IPS-15b (cell line): ENCODE results near the gene KIFAP3.

ENCODE experiments used
- H3K27me3 ChIP-seq: one replicate; pipeline ENCODE4 v1.6.1; 2013; ENCODE audit warnings: low read length; ENCODE audit not compliant: control insufficient read depth, insufficient read depth
- H3K36me3 ChIP-seq: one replicate; pipeline ENCODE4 v1.6.1; 2013; ENCODE audit warnings: low read length; ENCODE audit not compliant: control insufficient read depth, insufficient read depth
- H3K4me1 ChIP-seq: one replicate; pipeline ENCODE4 v1.6.1; 2013; ENCODE audit warnings: mild to moderate bottlenecking, low read length; ENCODE audit not compliant: control insufficient read depth, insufficient read depth
- H3K4me3 ChIP-seq: one replicate; pipeline ENCODE4 v1.5.1; 2013; ENCODE audit warnings: low read depth, low read length
- H3K9ac ChIP-seq: one replicate; pipeline ENCODE4 v1.6.1; 2013; ENCODE audit warnings: low read depth, mild to moderate bottlenecking, low read length
- H3K9me3 ChIP-seq: one replicate; pipeline ENCODE4 v1.6.1; 2013; ENCODE audit warnings: mild to moderate bottlenecking, low read length; ENCODE audit not compliant: control insufficient read depth, insufficient read depth

KIFAP3 gene

DNA sequence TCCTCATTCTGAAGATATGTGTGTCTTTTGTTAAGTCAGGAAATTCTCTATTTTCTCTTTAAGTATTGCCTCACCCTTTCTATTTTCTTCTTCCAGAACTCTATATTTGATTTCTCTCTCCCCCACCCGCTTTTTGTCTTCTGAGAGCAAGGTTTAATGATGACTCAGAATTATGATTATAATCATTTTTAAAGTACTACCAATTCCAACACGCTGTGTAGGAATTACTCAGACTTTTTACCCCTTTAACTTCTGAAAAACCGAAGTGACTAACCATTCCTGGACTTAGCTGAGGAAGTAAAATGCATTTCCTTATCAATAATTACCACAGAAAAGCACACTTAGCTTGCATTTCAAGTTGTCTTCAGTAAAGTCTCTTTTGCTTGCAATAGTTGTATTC, 160.0 kb downstream of the KIFAP3 start:
- no peaks in the 10 kb centered on the region for H3K27me3 ChIP-seq
- H3K4me3 ChIP-seq, result no peak overlapping the region
- no peak overlapping the region for H3K9ac ChIP-seq
- H3K9me3 ChIP-seq, result no peaks in the 10 kb centered on the region
- H3K36me3 ChIP-seq, result no peaks in the 10 kb centered on the region
- H3K4me1 ChIP-seq, result no peaks in the 10 kb centered on the region

DNA sequence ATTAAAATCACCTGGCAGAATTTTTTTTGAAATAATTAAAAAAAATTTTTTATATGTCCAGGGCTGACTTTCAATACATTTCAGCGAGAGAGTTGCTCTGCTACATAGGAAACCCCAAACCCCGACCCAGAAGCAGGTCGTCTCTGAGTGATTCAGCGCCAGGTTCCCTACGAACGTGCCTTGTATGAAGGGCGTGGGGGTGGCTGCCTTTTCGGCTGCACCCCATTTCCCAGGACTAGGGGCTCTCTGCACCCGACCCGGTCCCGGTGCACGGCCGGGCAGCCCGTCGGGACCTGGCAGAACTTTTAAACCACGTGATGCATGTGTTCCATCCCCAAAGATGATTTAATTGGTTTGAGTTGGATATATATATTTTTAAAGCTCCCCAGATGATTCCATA, 165.0 kb downstream of the KIFAP3 start:
- no peak overlapping the region for H3K4me3 ChIP-seq
- H3K9ac ChIP-seq, result no peak overlapping the region
- H3K36me3 ChIP-seq, result no peaks in the 10 kb centered on the region
- no peaks in the 10 kb centered on the region for H3K27me3 ChIP-seq
- H3K4me1 ChIP-seq, result no peaks in the 10 kb centered on the region
- H3K9me3 ChIP-seq, result no peaks in the 10 kb centered on the region

DNA sequence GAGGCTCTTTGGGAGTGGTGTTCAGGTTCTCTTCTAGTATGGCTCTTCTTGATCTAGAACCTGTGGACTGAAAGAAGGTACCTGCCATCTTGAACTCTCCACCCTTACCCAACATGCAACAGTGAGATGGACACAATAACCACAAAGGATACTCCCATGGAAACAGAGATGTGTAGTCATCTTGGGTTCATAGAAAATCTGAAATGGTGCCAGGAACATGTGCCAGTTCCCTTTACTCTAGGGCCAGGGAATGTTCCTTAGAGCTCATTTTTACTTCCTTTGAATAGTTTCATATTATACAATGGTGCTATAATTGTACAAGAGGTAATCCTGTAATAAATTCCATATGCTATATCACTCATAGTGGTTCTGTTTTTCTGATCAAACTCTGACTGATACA, 167.6 kb downstream of the KIFAP3 start:
- no peak overlapping the region for H3K4me3 ChIP-seq
- no peak overlapping the region for H3K9ac ChIP-seq
- H3K27me3 ChIP-seq, result no peaks in the 10 kb centered on the region
- H3K9me3 ChIP-seq, result no peaks in the 10 kb centered on the region
- no peaks in the 10 kb centered on the region for H3K4me1 ChIP-seq
- no peaks in the 10 kb centered on the region for H3K36me3 ChIP-seq

DNA sequence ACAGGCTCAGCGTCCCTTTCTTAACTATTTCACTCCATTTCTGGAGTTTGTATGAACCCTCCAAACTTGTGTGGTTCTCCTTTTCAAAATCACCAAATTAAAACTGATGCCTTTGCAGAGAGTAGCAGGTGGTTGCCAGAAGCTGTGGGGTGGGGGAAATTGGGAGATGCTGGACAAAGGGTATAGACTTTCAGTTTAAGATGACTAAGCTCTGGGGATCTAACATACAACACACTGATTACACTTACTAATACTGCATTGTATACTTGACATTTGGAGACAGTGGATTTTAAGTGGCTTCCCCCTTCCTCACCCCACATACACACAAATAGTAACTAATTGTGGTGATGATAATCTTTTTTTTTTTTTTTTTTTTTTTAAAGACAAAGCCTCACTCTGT, 169.7 kb downstream of the KIFAP3 start:
- H3K4me3 ChIP-seq, result no peak overlapping the region
- no peaks in the 10 kb centered on the region for H3K9me3 ChIP-seq
- no peaks in the 10 kb centered on the region for H3K36me3 ChIP-seq
- H3K9ac ChIP-seq, result no peak overlapping the region
- no peaks in the 10 kb centered on the region for H3K27me3 ChIP-seq
- no peaks in the 10 kb centered on the region for H3K4me1 ChIP-seq

DNA sequence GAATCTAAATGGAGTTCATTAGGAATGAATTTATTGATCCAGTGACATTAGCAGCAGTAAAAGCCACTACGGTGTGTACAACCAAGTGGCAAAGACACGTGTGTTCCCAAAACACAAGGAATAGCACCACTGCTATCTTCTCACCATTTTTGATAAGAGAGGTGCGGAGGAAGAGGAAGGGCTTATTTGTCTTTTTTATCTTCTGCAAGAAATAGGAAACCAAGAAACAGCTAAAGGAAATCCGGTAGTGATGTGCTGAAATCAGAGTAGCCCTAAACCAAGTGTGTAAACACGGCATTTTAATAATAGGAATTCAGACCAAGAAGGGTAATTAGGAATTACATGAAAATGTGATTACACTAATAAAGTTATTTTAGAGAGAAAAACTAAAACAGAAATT, 171.7 kb downstream of the KIFAP3 start:
- H3K27me3 ChIP-seq, result no peaks in the 10 kb centered on the region
- H3K9ac ChIP-seq, result no peak overlapping the region
- peaks cover 4% of the 10 kb centered on the region for H3K4me1 ChIP-seq
- H3K9me3 ChIP-seq, result no peaks in the 10 kb centered on the region
- H3K36me3 ChIP-seq, result no peaks in the 10 kb centered on the region
- no peak overlapping the region for H3K4me3 ChIP-seq

DNA sequence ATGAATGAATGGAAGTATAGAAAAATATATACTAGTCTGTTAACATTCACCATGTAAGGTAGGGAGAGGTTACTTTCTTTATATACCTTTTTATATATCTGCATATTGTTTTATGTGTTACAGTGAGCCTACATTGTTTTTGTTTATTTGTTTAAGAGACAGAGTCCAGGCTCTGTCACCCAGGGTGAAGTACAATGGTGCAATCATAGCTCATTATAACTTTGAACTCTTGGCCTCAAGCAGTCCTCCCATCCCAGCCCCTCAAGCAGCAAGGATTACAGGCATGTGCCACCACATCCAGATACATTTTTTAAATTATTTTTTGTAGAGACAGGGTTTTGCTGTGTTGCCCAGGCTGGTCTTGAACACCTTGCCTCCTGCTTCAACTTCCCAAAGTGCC, 173.4 kb downstream of the KIFAP3 start:
- no peak overlapping the region for H3K9ac ChIP-seq
- no peak overlapping the region for H3K4me3 ChIP-seq
- H3K9me3 ChIP-seq, result no peaks in the 10 kb centered on the region
- no peaks in the 10 kb centered on the region for H3K36me3 ChIP-seq
- H3K27me3 ChIP-seq, result no peaks in the 10 kb centered on the region
- H3K4me1 ChIP-seq, result peaks cover 7% of the 10 kb centered on the region

DNA sequence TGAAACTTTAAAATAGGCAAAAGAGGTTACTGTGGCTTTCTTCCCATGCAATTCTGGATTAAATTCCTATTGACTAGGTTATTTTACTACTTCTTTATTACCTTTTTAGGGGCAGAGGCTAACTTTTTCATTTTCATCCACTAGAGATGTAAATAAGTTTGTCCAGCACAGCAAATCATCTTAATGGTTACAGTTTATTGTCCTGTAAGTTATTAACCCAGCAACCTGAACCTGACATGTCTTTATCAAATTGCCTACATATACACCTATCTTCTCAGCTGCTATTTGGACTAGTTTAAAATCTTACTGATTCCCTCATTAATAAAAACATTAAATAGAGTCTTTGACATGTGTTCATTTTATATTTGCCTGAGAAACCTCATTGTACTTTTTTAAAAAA, 173.9 kb downstream of the KIFAP3 start:
- Histone ChIP-seq H3K36me3 (no peaks in the 10 kb centered on the region), H3K27me3 (no peaks in the 10 kb centered on the region), H3K4me1 (peaks cover 7% of the 10 kb centered on the region), H3K9me3 (no peaks in the 10 kb centered on the region), H3K4me3 (no peak overlapping the region), H3K9ac (no peak overlapping the region)

DNA sequence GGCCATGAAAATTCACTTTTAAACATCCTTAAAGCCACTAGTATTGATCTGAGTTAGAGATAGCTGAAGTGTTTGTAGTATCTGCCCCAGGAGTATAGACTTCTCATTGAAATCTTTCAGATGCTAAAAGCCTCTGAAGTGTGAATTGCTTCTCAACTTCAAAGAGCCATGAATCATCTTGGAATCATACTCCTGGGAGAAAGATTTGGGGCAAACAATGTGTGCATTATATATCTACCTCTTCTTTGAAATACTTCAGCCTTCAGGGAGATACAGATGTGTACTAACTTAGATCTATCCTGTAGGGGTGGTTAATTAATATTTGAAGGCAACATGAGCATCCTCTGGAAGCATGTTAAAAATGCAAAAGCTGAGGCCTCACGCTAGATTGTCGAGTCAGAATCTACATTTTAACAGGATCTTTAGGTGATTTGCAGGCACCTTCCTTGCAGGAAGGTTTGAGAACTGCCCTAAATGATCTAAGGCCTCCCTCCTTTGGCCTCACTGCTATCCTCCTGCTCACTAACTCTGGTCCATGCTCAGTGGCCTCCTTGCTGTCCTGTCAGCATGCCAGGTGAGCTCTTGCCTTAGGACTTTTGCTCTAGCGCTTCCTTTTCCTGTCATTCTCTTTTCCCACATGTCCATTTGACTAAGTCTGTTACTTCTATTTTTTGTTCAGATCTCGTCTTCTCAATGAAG, 174.8 kb downstream of the KIFAP3 start:
- Histone ChIP-seq H3K4me3 (no peak overlapping the region), H3K4me1 (peaks cover 9% of the 10 kb centered on the region), H3K9me3 (no peaks in the 10 kb centered on the region), H3K36me3 (no peaks in the 10 kb centered on the region), H3K9ac (no peak overlapping the region), H3K27me3 (no peaks in the 10 kb centered on the region)

DNA sequence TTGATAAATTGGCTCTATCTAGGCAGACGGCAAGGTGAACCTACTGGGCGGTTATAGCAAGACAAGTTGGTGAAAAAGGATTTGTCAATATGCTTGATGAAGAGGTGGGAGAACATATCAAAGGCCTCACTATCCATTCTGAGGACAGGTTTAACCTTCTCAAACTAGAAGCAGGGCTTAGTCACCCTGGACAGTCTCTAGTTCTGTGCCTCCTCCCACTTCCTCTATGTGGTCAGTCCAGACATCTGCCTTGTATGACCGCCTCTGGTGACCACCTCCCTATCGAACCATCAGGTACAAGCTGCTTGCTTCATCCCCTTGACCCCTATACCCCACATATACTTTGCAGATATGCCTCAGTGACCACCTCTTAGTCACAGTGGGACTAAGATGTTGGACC, 178.5 kb downstream of the KIFAP3 start:
- peaks cover 19% of the 10 kb centered on the region for H3K4me1 ChIP-seq
- no peak overlapping the region for H3K4me3 ChIP-seq

DNA sequence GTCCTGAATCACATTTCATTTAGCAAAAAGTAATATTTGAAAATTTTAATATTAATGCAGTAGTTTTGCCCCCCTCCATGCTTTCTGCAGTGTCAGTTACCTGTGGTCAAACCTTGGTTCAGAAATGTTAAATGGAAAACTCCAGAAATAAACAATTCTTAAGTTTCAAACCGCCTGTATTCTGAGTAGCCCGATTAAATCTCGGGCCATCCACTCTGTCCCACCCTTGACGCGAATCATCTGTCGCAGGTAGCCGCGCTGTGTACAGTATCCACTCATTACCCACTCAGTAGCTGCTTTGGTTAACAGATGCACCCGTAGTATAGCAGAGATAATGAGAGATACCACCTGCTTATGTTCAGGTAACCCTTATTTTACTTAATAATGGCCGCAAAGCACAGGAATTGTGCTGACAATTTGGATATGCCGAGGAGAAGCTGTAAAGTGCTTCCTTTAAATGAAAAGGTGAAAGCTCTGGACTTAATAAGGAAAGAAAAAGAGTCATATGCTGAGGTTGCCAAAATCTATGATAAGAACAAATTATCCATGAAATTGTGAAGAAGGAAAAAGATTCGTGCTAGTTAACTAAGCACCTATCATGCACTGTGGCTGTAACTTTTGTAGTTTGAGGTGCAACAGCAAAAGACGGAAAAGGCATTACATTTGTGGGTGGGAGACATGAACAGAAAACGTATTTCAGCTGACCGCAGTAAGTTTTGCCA, 179.9 kb downstream of the KIFAP3 start:
- no peaks in the 10 kb centered on the region for H3K9me3 ChIP-seq
- peak overlapping the region; percentile 85 for H3K9ac ChIP-seq
- no peaks in the 10 kb centered on the region for H3K27me3 ChIP-seq
- peak overlapping the region; percentile 83 for H3K4me3 ChIP-seq
- peaks cover 22% of the 10 kb centered on the region for H3K4me1 ChIP-seq
- H3K36me3 ChIP-seq, result no peaks in the 10 kb centered on the region

More for the DNA sequence above, 178.5 kb downstream of the KIFAP3 start:
- H3K27me3 ChIP-seq, result no peaks in the 10 kb centered on the region
- no peaks in the 10 kb centered on the region for H3K36me3 ChIP-seq
- no peaks in the 10 kb centered on the region for H3K9me3 ChIP-seq
- H3K9ac ChIP-seq, result no peak overlapping the region

DNA sequence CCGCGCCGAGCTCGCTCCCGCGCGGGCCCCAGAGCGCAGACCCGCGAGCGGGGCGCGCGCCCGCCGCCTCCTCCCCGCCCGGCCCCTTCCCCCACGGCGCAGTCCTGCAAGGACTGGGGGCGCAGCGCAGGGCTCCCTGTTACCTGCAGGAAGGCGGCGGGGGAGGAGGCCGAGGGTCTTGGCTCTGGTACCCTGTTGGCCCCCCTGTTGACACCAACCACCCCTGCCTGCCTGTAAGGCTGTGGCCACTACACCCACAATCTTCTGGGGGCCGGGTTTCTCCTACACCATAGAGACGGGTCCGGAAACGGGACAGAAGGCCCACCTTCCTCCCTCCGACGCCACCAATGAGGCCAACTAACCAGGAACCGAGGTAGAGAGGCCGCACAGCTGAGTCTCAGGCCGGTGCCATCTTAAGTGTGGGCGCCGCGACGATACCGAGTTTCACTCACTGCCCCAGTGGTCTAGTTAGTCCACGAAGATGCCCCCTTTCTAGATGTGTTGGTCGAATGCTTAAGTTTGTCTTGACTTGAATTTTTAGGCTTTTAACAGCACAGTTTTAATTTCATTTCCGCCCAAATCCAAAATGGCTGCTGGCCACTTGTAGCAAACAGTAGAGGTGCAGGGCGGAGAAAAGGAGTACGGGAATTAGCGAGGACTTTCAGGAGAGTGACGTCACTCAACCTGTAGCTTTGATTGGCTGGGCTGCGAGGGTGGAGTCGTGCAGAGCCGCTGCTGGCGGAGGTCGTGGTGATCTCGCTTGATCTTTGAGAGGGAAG, 180.7 kb downstream of the KIFAP3 start, which contains the start of gene SCYL3:
TSS of gene SCYL3 (minus strand) at position 252 of the 779 bp plus-strand sequence. CDS start 5,056 bp downstream, outside the sequence.
- H3K9ac ChIP-seq, result peak within 1 kb of the TSS; percentile 97
- H3K4me1 ChIP-seq, result peaks cover 19% of the 10 kb centered on the region
- H3K9me3 ChIP-seq, result no peaks in the 10 kb centered on the region

More for the DNA sequence above, 180.7 kb downstream of the KIFAP3 start, which contains the start of gene SCYL3:
- Histone ChIP-seq H3K4me3 (peak within 1 kb of the TSS; percentile 83), H3K27me3 (no peaks in the 10 kb centered on the region), H3K36me3 (no peaks in the 10 kb centered on the region)
